Measurements from ENCODE around the gene TMSB10.

GRCh38 chr2:84870306-84870705 is 35.1 kb upstream of the TMSB10 start:
- TF ChIP-seq, protein P1, sequence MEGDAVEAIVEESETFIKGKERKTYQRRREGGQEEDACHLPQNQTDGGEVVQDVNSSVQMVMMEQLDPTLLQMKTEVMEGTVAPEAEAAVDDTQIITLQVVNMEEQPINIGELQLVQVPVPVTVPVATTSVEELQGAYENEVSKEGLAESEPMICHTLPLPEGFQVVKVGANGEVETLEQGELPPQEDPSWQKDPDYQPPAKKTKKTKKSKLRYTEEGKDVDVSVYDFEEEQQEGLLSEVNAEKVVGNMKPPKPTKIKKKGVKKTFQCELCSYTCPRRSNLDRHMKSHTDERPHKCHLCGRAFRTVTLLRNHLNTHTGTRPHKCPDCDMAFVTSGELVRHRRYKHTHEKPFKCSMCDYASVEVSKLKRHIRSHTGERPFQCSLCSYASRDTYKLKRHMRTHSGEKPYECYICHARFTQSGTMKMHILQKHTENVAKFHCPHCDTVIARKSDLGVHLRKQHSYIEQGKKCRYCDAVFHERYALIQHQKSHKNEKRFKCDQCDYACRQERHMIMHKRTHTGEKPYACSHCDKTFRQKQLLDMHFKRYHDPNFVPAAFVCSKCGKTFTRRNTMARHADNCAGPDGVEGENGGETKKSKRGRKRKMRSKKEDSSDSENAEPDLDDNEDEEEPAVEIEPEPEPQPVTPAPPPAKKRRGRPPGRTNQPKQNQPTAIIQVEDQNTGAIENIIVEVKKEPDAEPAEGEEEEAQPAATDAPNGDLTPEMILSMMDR (IDR thresholded peaks at IDR 0.05), result no peak
- TF ChIP-seq POLR2A (IDR thresholded peaks at IDR 0.05), result no peak

Data from stomach (tissue), 4 donors.